ENCODE data around the gene CDCA3.
"Not testable (repeated sequence)": the region's sequence is repeated elsewhere in the genome, so short reads cannot be mapped to it uniquely, and the experiment has no call there.

Gene CDCA3

GRCh38 chr12:6851153-6851920 is at the start of gene CDCA3:
Gene CDCA3 (minus strand): TSS chr12:6851286. CDS start chr12:6850952, 334 bp downstream.
- peak within 1 kb of the TSS; percentile 97 for H3K4me3 ChIP-seq (ENCODE audit: low read length)
- DNase-seq (ENCODE audit: low read depth), result peak; percentile 99
- TF ChIP-seq, protein P1, sequence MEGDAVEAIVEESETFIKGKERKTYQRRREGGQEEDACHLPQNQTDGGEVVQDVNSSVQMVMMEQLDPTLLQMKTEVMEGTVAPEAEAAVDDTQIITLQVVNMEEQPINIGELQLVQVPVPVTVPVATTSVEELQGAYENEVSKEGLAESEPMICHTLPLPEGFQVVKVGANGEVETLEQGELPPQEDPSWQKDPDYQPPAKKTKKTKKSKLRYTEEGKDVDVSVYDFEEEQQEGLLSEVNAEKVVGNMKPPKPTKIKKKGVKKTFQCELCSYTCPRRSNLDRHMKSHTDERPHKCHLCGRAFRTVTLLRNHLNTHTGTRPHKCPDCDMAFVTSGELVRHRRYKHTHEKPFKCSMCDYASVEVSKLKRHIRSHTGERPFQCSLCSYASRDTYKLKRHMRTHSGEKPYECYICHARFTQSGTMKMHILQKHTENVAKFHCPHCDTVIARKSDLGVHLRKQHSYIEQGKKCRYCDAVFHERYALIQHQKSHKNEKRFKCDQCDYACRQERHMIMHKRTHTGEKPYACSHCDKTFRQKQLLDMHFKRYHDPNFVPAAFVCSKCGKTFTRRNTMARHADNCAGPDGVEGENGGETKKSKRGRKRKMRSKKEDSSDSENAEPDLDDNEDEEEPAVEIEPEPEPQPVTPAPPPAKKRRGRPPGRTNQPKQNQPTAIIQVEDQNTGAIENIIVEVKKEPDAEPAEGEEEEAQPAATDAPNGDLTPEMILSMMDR (IDR thresholded peaks at IDR 0.05; ENCODE audit: insufficient read depth, low read depth, low read length, missing control alignments), result no peak

DNA sequence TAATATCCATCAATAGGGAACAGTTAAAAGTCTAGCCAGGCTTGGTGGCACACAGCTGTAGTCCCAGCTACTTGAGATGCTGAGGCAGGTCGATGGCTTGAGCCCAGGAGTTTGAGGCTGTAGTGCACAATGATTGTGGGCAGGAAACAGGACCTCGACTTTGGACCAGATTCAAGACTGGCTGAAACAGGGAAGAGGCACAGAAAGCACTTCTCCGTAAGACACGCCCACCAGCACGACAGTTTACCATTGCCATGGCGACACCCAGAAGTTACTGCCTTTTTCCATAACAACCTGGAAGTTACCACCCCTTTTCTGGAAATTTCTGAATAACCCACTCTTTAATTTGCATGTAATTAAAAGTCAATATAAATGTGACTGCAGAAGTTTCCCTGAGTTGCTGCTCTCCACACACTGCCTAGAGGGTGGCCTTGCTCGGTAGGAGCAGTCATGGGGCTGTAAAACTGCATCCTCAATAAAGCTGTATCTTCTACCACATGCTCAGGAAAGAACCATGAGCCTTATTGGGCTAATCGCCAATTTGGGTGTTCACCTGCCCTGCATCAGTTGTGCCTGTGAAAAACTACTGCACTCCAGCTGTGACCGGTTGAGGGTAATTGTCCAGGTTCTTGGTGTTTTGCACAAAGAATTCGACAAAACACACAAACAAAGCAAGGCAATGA is 48.9 kb upstream of the CDCA3 start:
- H3K4me3 ChIP-seq (ENCODE audit: low read length), result no peak overlapping the region
- TF ChIP-seq, protein P1 (IDR thresholded peaks at IDR 0.05; ENCODE audit: insufficient read depth, low read depth, low read length, missing control alignments), result no peak
- DNase-seq (ENCODE audit: low read depth), result no peak

DNA sequence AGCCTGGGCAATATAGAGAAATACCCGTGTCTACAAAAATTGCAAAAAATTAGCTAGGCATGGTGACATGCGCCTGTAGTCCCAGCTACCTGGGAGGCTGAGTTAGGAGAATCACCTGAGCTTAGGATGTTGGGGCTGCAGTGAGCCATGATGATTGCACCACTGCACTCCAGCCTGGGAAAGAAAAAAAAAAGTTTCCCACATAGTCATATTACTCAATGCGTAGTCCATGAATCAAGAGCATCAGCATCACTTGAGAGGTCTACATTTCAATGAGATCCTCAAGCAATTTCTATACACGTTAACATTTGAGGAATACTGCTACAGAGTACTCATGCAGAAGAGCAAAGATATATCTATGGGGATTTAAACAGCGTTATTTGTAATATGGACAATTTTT is 48.3 kb upstream of the CDCA3 start:
- TF ChIP-seq, protein P1 (IDR thresholded peaks at IDR 0.05; ENCODE audit: insufficient read depth, low read depth, low read length, missing control alignments), result no peak
- peak; percentile 35 for DNase-seq (ENCODE audit: low read depth)
- no peak overlapping the region for H3K4me3 ChIP-seq (ENCODE audit: low read length)

DNA sequence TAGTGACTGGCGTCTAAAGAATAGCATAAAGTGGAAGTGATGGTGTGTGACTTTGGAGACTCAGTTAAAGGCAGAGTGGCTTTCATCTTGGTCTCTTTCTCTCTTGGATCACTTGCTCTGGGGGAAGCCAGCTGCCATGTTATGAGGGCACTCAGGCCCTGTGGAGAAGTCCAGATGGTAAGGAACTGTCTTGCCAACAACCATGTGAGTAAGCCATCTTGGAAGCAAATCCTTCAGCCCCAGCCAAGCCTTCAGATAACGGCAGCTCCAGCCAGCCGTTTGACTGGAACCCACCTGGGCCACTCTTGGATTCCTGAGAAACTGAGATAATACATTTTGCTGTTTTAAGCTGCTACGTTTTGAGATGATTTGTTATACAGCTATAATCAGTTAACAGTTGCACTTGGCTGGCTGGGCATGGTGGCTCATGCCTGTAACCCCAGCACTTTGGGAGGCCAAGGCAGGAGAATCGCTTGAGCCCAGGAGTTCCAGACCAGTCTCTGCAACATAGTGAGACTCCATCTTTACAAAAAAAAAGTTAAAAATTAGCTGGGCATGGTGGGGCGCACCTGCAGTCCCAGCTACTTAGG is 45.9 kb upstream of the CDCA3 start:
- H3K4me3 ChIP-seq (ENCODE audit: low read length), result no peak overlapping the region
- TF ChIP-seq, protein P1 (IDR thresholded peaks at IDR 0.05; ENCODE audit: insufficient read depth, low read depth, low read length, missing control alignments), result no peak
- no peak for DNase-seq (ENCODE audit: low read depth)

- H3K4me3 ChIP-seq (ENCODE audit: low read length), result no peak overlapping the region
- no peak for DNase-seq (ENCODE audit: low read depth)
These were observed 43.2 kb upstream of the CDCA3 start for GRCh38 chr12:6894321-6894720.

DNA sequence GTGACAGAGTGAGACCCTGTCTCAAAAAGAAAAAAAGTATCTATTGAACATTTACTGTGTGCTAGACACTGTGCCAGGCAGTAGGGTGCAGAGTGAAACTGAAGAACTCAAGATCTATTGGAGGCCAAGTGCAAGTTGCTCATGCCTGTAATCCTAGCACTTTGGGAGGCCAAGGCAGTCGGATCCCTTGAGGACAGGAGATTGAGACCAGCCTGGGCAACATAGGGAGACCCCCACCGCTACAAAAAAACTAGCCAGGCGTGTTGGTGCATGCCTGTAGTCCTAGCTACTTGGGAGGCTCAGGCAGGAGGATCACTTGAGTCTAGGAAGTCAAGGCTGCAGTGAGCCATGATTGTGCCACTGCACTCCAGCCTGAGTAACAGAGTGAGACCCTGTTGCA is 41.6 kb upstream of the CDCA3 start:
- not testable (repeated sequence) for DNase-seq (ENCODE audit: low read depth)

More at GRCh38 chr12:6894321-6894720, 43.2 kb upstream of the CDCA3 start:
- TF ChIP-seq, protein P1 (IDR thresholded peaks at IDR 0.05; ENCODE audit: insufficient read depth, low read depth, low read length, missing control alignments), result no peak

DNA sequence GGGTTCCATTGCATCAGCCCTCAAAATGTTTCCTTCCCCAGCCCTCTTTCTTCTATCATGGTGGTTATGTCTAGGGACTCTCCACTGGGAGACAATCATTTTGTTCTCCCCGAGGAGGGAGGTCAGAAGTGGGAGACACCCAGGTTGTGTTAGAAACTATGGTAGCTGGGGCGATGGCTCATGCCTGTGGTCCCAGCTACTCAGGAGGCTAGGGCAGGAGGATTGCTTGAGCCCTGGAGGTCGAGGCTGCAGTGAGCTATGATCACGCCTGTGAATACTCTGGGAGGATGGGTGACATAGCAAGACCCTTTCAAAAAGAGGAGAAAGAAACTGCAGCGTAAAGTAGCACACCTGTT is 40.5 kb upstream of the CDCA3 start:
- TF ChIP-seq, protein P1 (IDR thresholded peaks at IDR 0.05; ENCODE audit: insufficient read depth, low read depth, low read length, missing control alignments), result no peak

More for the DNA sequence above, 41.6 kb upstream of the CDCA3 start:
- H3K4me3 ChIP-seq (ENCODE audit: low read length), result not testable (repeated sequence)

More for the DNA sequence above, 40.5 kb upstream of the CDCA3 start:
- peak overlapping the region; percentile 58 for H3K4me3 ChIP-seq (ENCODE audit: low read length)
- no peak for DNase-seq (ENCODE audit: low read depth)

All from epithelial cell of esophagus (primary cell).